ENCODE data around the gene INPP5K. TPM values are rescaled to one million over a fixed set of nuclear protein-coding genes. Genes with fewer than 3 reads are reported as not detected.

The INPP5K gene
- total and polyA plus RNA-seq, 2 of the 4 experiments (the other 2 are of a cell fraction) = 14.9 to 17.4 TPM

DNA sequence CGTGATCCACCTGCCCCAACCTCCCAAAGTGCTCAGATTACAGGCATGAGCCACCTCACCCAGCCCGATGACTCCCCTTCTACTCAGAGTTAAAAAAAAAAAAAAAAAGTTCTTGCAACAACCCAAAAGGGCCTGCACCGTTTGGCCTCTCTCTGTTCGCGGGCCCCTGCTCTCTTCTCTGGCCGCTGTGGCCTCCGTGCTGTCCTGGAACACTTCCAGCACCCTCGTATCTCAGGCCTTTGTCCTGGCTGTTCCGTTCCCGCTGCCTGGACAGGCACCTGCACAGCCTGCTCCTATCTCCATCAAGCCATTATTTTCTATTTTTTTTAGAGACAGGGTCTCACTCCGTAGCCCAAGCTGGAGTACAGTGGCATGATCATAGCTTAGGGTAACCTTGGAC lies 34.7 kb downstream of the INPP5K start:
- in situ Hi-C loops (cut with MboI; ENCODE audit: low sequenced_read_pairs) = no loop called here
- DNase-seq = no peak

More for the DNA sequence above, 34.7 kb downstream of the INPP5K start:
- Histone ChIP-seq H2BK5ac (ENCODE audit: low read depth, low read length, poor library complexity, severe bottlenecking) (no peak overlapping the region), H3K79me1 (ENCODE audit: low read depth in 1 of 2, low read length in 2 of 2) (peaks cover 20 to 64% of the 10 kb centered on the region in 2 experiments), H2BK120ac (ENCODE audit: low read depth, low read length) (no peak overlapping the region), H3K9me3 (ENCODE audit: control insufficient read depth, insufficient read depth, low read length) (no peaks in the 10 kb centered on the region), H2BK20ac (ENCODE audit: low read depth, low read length) (no peak overlapping the region), H3K9me1 (ENCODE audit: insufficient read depth, low read length) (peaks cover 11% of the 10 kb centered on the region), H3K4me3 (ENCODE audit: insufficient read depth, low read depth, low read length) (no peak overlapping the region), H3K27ac (ENCODE audit: insufficient read depth, low read length) (no peak overlapping the region), H3K14ac (replicated peaks; ENCODE audit: low read depth, low read length) (no peak overlapping the region), H3K23ac (ENCODE audit: low read depth, low read length) (no peak overlapping the region; the same call in 1 of the 2 replicates), H3K4me1 (ENCODE audit: control insufficient read depth, insufficient read depth, low read length) (peaks cover 8% of the 10 kb centered on the region; the same call in 1 of the 2 replicates), H3K36me3 (ENCODE audit: control insufficient read depth, insufficient read depth, low read length) (peaks cover 62% of the 10 kb centered on the region), H4K5ac (ENCODE audit: low read depth, low read length) (no peak overlapping the region), H4K20me1 (ENCODE audit: insufficient read depth, low read length) (peaks cover 48% of the 10 kb centered on the region), H3K56ac (ENCODE audit: extremely low read depth, insufficient read depth, low read length) (no peak overlapping the region), H2AK9ac (replicated peaks; ENCODE audit: low read depth, low read length, poor library complexity) (no peak overlapping the region), H3K4me2 (ENCODE audit: low read depth, low read length) (no peak overlapping the region), H2BK15ac (ENCODE audit: low read depth, low read length) (no peak overlapping the region), H4K8ac (ENCODE audit: low read depth in 2 of 2, low read length in 2 of 2) (no peak overlapping the region), H3K27me3 (ENCODE audit: control insufficient read depth, insufficient read depth, low read length) (no peaks in the 10 kb centered on the region), H3K18ac (ENCODE audit: low read depth, low read length) (no peak overlapping the region), H2AFZ (replicated peaks; ENCODE audit: low read length, poor library complexity) (no peak overlapping the region), H4K91ac (ENCODE audit: insufficient read depth, low read depth, low read length) (no peak overlapping the region), H3K4ac (ENCODE audit: low read depth, low read length) (no peak overlapping the region), H2AK5ac (ENCODE audit: low read depth, low read length) (no peak overlapping the region), H3K9ac (ENCODE audit: low read depth, low read length) (no peak overlapping the region)
- no peak for TF ChIP-seq RCOR1 (IDR thresholded peaks at IDR 0.05; ENCODE audit: insufficient replicate concordance, low read length)
- TF ChIP-seq RFX5 (IDR thresholded peaks at IDR 0.05; ENCODE audit: low read depth, low read length) = no peak
- no peak for TF ChIP-seq CTCF (conservative IDR thresholded peaks at IDR 0.05; ENCODE audit: low read depth, low read length)
- no peak for TF ChIP-seq USF2 (IDR thresholded peaks at IDR 0.05; ENCODE audit: low read depth, low read length)
- no peak for TF ChIP-seq CHD1 (IDR thresholded peaks at IDR 0.05; ENCODE audit: low read depth, low read length)
- BruUV-seq (replicated peaks) = no TSS peak
- ChIA-PET CTCF (no interaction called here), POLR2A (ENCODE audit: unreplicated experiment) (interaction anchor here (0.6 kb wide), 1 partner anchor 252 kb away, joined by 3 read pairs; no protein-coding TSS in a partner anchor)
- dilution Hi-C loops (cut with HindIII; ENCODE audit: low sequenced_read_pairs, unreplicated experiment) = no loop called here
- no peak for ATAC-seq (ENCODE audit: low read depth)
- WGBS, 2 experiments (ENCODE audit: extremely low coverage in 2 of 2, insufficient read length in 1 of 2) = 75% methylated on average over 6 of the region's 11 CpGs; no CpG with 5 or more reads in 1 of the 2 experiments
- intact Hi-C loops (cut with micrococcal nuclease) = no loop called here

All from IMR-90 (cell line).